LNCaP clone FGC (cell line): Measurements from ENCODE around the gene EZR.

ENCODE experiments used
- DNase-seq: peaks from one replicate; pipeline ENCODE4 v3.0.0-alpha.2; 2011; ENCODE audit warnings: low read depth
- H3K4me3 ChIP-seq: 2 replicates; pipeline ENCODE4 v1.5.1; 2011; ENCODE audit warnings: mild to moderate bottlenecking, low read depth, low read length, control low read depth
- CTCF ChIP-seq: IDR thresholded peaks from 2 replicates; pipeline ENCODE4 v1.5.1; 2012; ENCODE audit warnings: mild to moderate bottlenecking; ENCODE audit not compliant: control insufficient read depth, insufficient read depth; ENCODE audit errors: extremely low read depth

The EZR gene

DNA sequence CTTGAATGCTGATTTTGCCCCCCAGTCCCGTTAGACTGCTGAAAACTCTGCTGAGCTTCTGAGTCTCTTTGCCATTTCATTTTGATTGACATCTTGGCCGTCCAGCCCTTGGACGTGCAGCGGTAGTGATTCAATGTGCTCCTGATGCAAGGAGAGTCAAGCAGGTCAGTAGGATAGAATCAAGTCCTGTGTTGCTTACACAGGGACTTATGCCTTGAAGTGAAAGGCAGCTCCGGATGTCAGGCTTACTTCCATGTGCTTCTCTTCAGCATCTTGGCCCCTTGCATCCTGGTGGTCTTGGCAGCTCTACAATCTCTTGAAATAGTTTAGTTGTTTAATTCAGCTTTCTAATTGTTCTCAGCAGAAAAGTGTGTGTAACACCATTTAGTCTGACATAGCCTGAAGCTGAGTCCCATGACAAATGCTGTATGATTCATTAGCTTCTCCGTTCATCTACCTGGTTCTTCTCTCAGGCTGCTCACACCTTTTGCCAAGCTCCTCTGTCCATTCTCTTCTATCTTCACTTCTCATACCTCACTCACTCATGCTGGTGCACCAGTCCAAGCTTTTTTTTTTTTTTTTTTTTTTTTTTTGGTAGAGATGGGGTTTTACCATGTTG lies 76.0 kb downstream of the EZR start:
- no peak for TF ChIP-seq CTCF
- no peak overlapping the region for H3K4me3 ChIP-seq
- no peak for DNase-seq

DNA sequence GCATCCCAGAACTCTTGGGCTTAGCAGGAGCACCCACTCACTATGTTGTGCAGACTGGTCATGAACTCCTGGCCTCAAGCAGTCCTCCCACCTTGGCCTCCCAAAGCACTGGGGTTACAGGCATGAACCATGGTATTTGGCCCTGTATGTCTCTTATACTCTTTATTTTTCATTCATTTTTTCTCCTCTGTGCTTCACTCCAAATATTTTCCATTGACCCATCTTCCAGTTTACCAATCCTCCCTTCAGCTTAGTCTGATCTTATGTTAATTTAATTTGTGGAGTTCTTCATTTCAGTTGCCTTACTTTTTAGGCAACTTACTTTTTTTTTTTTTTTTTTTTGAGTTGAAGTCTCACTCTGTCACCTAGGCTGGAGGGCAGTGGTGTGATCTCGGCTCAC lies 79.5 kb downstream of the EZR start:
- no peak for TF ChIP-seq CTCF
- no peak overlapping the region for H3K4me3 ChIP-seq
- no peak for DNase-seq

GRCh38 chr6:158737710-158738615 lies 81.2 kb downstream of the EZR start:
- TF ChIP-seq CTCF: no peak
- no peak for DNase-seq
- H3K4me3 ChIP-seq: no peak overlapping the region

- TF ChIP-seq CTCF: no peak
- no peak overlapping the region for H3K4me3 ChIP-seq
- DNase-seq: no peak
These were observed 82.0 kb downstream of the EZR start for GRCh38 chr6:158737082-158737709.

DNA sequence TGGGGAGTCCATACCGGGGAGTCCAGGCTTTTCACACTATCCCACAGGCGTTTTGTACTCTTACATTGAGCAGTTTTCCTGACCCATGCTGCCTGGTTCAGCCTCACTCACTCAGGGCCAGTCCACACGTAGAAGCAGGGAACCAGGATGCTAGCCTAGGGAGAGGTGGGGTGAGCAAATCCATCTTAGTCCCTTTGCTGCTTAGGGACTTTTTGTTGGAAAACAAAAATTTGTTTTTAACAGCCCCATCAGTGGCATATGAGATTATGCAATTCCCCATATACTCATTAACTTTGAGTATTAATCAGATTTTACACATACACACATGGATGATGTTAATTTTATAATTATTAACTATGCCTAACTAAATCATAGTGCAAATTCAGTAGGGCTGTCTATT lies 84.2 kb downstream of the EZR start:
- DNase-seq: no peak
- no peak for TF ChIP-seq CTCF
- no peak overlapping the region for H3K4me3 ChIP-seq

- no peak for TF ChIP-seq CTCF
- DNase-seq: no peak
- H3K4me3 ChIP-seq: no peak overlapping the region
These were observed 88.6 kb downstream of the EZR start for GRCh38 chr6:158730541-158730907.
